OCI-LY1 (cell line): ENCODE results near the gene ZNF431.
A peak's percentile ranks its signal among the peaks of the same experiment; 100 is the strongest.

ENCODE experiments used
- H2AFZ ChIP-seq: fragments of 200-600 bp; sonication (generic), shearing (Covaris generic); 2 replicates; pipeline ENCODE4 v1.6.0; 2014; ENCODE audit warnings: antibody characterized with exemption, mild to moderate bottlenecking, low read length
- H3F3A ChIP-seq: fragments of 200-600 bp; sonication (generic), shearing (Covaris generic); 2 replicates; pipeline ENCODE4 v1.6.0; 2014; ENCODE audit warnings: mild to moderate bottlenecking, antibody characterized with exemption, low read length, moderate library complexity; ENCODE audit not compliant: insufficient read depth
- H3K27ac ChIP-seq: fragments of 200-600 bp; sonication (generic); 2 replicates; pipeline ENCODE4 v1.5.1; 2014; ENCODE audit warnings: low read length, mixed run types, mild to moderate bottlenecking, low read depth; ENCODE audit not compliant: poor library complexity, severe bottlenecking
- H3K27me3 ChIP-seq: fragments of 200-600 bp; sonication (generic); 2 replicates; pipeline ENCODE4 v1.6.0; 2014; ENCODE audit warnings: antibody characterized with exemption, mild to moderate bottlenecking, low read length, moderate library complexity; ENCODE audit not compliant: insufficient read depth
- H3K36me3 ChIP-seq: fragments of 200-600 bp; sonication (generic); 2 replicates; pipeline ENCODE4 v1.6.1; 2014; ENCODE audit warnings: mild to moderate bottlenecking, antibody characterized with exemption, low read length, moderate library complexity, mixed read lengths; ENCODE audit not compliant: insufficient read depth
- H3K4me1 ChIP-seq: fragments of 200-600 bp; sonication (generic); 2 replicates; pipeline ENCODE4 v1.5.1; 2014; ENCODE audit warnings: mild to moderate bottlenecking, low read length, moderate library complexity; ENCODE audit not compliant: insufficient read depth, severe bottlenecking
- H3K4me2 ChIP-seq: fragments of 200-600 bp; sonication (generic), shearing (Covaris generic); 2 replicates; pipeline ENCODE4 v1.6.1; 2014; ENCODE audit warnings: low read length
- H3K4me3 ChIP-seq: fragments of 200-600 bp; sonication (generic); 2 replicates; pipeline ENCODE4 v1.5.1; 2014; ENCODE audit warnings: low read length, low read depth, mild to moderate bottlenecking, mixed read lengths; ENCODE audit not compliant: poor library complexity, severe bottlenecking
- H3K79me2 ChIP-seq: fragments of 200-600 bp; shearing (Covaris generic); 2 replicates; pipeline ENCODE4 v1.6.1; 2016; ENCODE audit warnings: mixed run types, low read length, mixed read lengths; ENCODE audit not compliant: insufficient read depth
- H3K9ac ChIP-seq: fragments of 200-600 bp; sonication (generic), shearing (Covaris generic); 2 replicates; pipeline ENCODE4 v1.6.1; 2014; ENCODE audit warnings: mild to moderate bottlenecking, low read length, mixed read lengths
- H3K9me2 ChIP-seq: fragments of 200-600 bp; sonication (generic), shearing (Covaris generic); 2 replicates; pipeline ENCODE4 v1.6.1; 2014; ENCODE audit warnings: low read depth, mild to moderate bottlenecking, low read length, mixed read lengths
- H3K9me3 ChIP-seq: fragments of 200-600 bp; shearing (Covaris generic); 2 replicates; pipeline ENCODE4 v1.6.1; 2014; ENCODE audit warnings: low read length, mixed read lengths
- H4K20me1 ChIP-seq: fragments of 200-600 bp; sonication (generic), shearing (Covaris generic); 2 replicates; pipeline ENCODE4 v1.6.0; 2016; ENCODE audit warnings: mild to moderate bottlenecking, low read length; ENCODE audit not compliant: insufficient read depth
- EZH2 ChIP-seq: fragments of 200-600 bp; sonication (generic), shearing (Covaris generic); IDR thresholded peaks from 2 replicates; pipeline ENCODE4 v1.8.0; 2017; ENCODE audit warnings: borderline replicate concordance, mixed run types, mild to moderate bottlenecking, antibody characterized with exemption, low read length, moderate library complexity, mixed read lengths
- TF ChIP-seq, protein P1 (sequence below): fragments of 200-600 bp; sonication (generic), shearing (Covaris generic); IDR thresholded peaks from 2 replicates; pipeline ENCODE4 v1.5.1; 2017; ENCODE audit warnings: mild to moderate bottlenecking, antibody characterized with exemption, low read length, moderate library complexity, mixed read lengths

The ZNF431 gene

DNA sequence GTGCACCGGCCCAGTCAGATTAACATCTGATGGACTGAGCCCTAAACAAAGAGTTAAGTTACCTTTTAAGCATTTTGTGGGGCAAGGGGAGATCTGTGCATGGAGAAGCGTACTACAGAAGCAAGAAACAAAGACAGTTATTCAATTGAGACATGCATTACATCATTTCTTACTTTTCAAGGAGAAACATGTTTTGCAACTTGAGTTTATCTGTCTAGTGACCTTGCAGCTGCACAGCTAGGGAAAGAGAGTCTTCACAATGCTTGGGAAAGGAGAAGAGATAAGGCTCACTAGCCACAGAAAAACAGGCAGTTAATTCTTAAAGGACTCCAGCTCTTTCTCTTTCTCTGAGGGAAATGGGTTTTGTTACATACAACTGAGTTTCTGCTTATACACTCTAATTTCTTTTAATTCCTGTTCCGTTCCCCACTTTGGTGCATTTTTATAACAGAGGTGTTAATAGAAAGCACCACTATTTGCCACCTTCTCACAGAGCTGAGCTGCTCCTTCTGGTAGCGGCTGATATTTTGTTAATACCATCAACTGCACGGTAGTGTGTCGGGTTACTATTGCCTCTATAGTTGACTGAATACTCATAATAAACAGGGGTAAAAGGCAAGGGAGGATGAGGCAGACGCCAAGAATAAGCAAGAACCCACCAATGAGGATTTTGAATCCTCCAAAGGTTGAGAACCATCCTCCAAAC is 55.9 kb downstream of the ZNF431 start:
- H3K9me2 ChIP-seq = no peaks in the 10 kb centered on the region
- H3K4me3 ChIP-seq = no peak overlapping the region
- no peak overlapping the region for H3K9ac ChIP-seq
- no peak overlapping the region for H3K27ac ChIP-seq
- no peaks in the 10 kb centered on the region for H3K79me2 ChIP-seq
- no peaks in the 10 kb centered on the region for H3K27me3 ChIP-seq
- H3K9me3 ChIP-seq = no peaks in the 10 kb centered on the region
- H3K4me2 ChIP-seq = no peak overlapping the region
- H3F3A ChIP-seq = no peaks in the 10 kb centered on the region
- H4K20me1 ChIP-seq = no peaks in the 10 kb centered on the region
- no peaks in the 10 kb centered on the region for H3K36me3 ChIP-seq
- H3K4me1 ChIP-seq = no peaks in the 10 kb centered on the region
- no peak for TF ChIP-seq EZH2
- TF ChIP-seq, protein P1, sequence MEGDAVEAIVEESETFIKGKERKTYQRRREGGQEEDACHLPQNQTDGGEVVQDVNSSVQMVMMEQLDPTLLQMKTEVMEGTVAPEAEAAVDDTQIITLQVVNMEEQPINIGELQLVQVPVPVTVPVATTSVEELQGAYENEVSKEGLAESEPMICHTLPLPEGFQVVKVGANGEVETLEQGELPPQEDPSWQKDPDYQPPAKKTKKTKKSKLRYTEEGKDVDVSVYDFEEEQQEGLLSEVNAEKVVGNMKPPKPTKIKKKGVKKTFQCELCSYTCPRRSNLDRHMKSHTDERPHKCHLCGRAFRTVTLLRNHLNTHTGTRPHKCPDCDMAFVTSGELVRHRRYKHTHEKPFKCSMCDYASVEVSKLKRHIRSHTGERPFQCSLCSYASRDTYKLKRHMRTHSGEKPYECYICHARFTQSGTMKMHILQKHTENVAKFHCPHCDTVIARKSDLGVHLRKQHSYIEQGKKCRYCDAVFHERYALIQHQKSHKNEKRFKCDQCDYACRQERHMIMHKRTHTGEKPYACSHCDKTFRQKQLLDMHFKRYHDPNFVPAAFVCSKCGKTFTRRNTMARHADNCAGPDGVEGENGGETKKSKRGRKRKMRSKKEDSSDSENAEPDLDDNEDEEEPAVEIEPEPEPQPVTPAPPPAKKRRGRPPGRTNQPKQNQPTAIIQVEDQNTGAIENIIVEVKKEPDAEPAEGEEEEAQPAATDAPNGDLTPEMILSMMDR = no peak
- no peak overlapping the region for H2AFZ ChIP-seq

DNA sequence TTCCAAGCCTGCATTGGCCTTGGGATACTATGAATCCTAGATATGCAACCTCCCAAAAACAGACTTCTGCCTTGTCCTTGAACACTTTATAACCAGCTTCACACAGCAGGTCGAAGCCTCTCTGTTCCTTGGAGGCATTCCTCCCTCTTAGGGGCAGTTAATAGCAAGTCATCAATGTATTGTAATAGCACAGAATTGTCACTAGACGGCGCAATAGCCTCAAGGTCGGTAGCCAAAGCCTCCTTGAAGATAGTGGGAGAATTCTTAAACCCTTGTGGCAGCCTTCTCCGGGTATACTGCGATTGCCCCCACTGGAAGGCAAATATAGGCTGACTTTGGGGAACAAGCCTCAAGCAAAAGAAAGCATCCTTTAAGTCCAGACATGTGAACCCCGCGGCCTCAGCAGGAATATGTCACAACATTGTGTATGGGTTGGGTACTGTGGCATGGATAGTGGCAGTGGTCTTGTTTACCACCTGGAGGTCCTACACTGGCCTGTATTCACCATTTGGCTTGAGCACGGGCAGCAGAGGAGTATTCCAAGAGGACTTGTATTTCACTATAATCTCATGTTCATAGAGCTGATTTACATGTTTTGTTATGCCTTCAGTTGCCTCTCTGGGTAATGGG is 61.1 kb downstream of the ZNF431 start:
- Histone ChIP-seq H3K27me3 (no peaks in the 10 kb centered on the region), H4K20me1 (no peaks in the 10 kb centered on the region), H3K4me3 (no peak overlapping the region), H3K9me3 (no peaks in the 10 kb centered on the region), H3K4me2 (no peak overlapping the region), H3K4me1 (no peaks in the 10 kb centered on the region), H3K27ac (no peak overlapping the region), H2AFZ (no peak overlapping the region), H3K79me2 (no peaks in the 10 kb centered on the region), H3K9ac (no peak overlapping the region), H3K9me2 (no peaks in the 10 kb centered on the region), H3F3A (no peaks in the 10 kb centered on the region), H3K36me3 (no peaks in the 10 kb centered on the region)
- TF ChIP-seq, protein P1 = peak; percentile 90
- no peak for TF ChIP-seq EZH2

DNA sequence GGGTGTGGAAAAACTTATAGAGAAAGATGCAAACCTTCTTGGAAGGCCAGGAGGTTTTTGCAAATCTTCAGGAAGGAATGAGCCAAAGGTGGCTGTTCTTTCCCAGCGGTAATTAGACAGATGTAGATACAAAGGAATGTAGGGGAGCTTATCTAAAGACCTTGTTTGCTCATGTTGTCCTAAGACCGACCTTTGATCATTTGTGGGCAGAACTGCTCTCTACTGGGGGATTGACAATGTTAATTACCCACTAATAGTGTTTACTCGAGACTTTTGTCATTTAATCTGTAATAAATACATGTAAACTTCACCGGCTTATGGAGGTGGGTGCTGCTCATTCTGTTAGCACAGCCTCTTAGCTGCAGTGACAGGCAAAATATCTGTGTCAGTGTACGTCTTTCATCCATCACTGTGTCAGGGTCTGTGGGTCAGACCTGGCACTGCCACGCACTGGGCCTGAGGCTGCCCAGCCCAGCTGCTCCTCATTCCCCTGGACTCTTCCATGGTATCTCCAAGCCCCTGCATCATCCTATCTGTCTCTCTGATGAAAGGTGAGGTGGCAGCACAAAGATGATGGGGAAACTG is 68.3 kb downstream of the ZNF431 start:
- no peaks in the 10 kb centered on the region for H3K9me2 ChIP-seq
- H3K27ac ChIP-seq = no peak overlapping the region
- H3K36me3 ChIP-seq = no peaks in the 10 kb centered on the region
- H3K4me1 ChIP-seq = no peaks in the 10 kb centered on the region
- no peak overlapping the region for H3K9ac ChIP-seq
- H2AFZ ChIP-seq = no peak overlapping the region
- no peaks in the 10 kb centered on the region for H4K20me1 ChIP-seq
- no peak overlapping the region for H3K4me2 ChIP-seq
- no peaks in the 10 kb centered on the region for H3K9me3 ChIP-seq
- H3K4me3 ChIP-seq = no peak overlapping the region
- no peaks in the 10 kb centered on the region for H3F3A ChIP-seq
- TF ChIP-seq, protein P1 = no peak
- TF ChIP-seq EZH2 = no peak
- no peaks in the 10 kb centered on the region for H3K79me2 ChIP-seq
- H3K27me3 ChIP-seq = no peaks in the 10 kb centered on the region
